GM23338 (cell line): Measurements from ENCODE around the gene GLG1. TPM values are rescaled to one million over a fixed set of nuclear protein-coding genes. Genes with fewer than 3 reads are reported as not detected.

Experiments
- ATAC-seq: fragments of 200-7000 bp; cut with Tn5 transposase; 3 replicates; pipeline ENCODE4 v1.9.1; 2020
- DNase-seq: peaks from one replicate; pipeline ENCODE4 v3.0.0-alpha.2; 2015; ENCODE audit warnings: low spot score
- H2AFZ ChIP-seq: fragments of 200-600 bp; sonication (generic); 2 replicates; pipeline ENCODE4 v1.8.0; 2016; ENCODE audit warnings: antibody characterized with exemption, mild to moderate bottlenecking, moderate library complexity
- H3F3A ChIP-seq: fragments of 200-600 bp; sonication (generic); replicated peaks from 2 replicates; pipeline ENCODE4 v1.8.0; 2017; ENCODE audit warnings: antibody characterized with exemption, mixed run types, low read depth
- H3K27ac ChIP-seq: fragments of 200-600 bp; sonication (generic); 2 replicates; pipeline ENCODE4 v1.6.1; 2016; ENCODE audit warnings: low read depth
- H3K27me3 ChIP-seq: fragments of 200-600 bp; sonication (generic); 2 replicates; pipeline ENCODE4 v1.8.0; 2016; ENCODE audit warnings: mild to moderate bottlenecking, mixed run types, moderate library complexity; ENCODE audit not compliant: insufficient read depth
- H3K36me3 ChIP-seq: fragments of 200-600 bp; sonication (generic); 2 replicates; pipeline ENCODE4 v1.8.0; 2016; ENCODE audit warnings: mild to moderate bottlenecking; ENCODE audit not compliant: insufficient read depth
- H3K4me1 ChIP-seq: fragments of 200-600 bp; sonication (generic); 2 replicates; pipeline ENCODE4 v1.8.0; 2016; ENCODE audit warnings: mild to moderate bottlenecking, moderate library complexity; ENCODE audit not compliant: insufficient read depth
- H3K4me2 ChIP-seq: fragments of 200-600 bp; sonication (generic); 2 replicates; pipeline ENCODE4 v1.7.1; 2017; ENCODE audit warnings: mixed run types
- H3K4me3 ChIP-seq: fragments of 200-600 bp; sonication (generic); 2 replicates; pipeline ENCODE4 v1.6.1; 2016; ENCODE audit warnings: mixed run types
- H3K79me2 ChIP-seq: fragments of 200-600 bp; sonication (generic); replicated peaks from 2 replicates; pipeline ENCODE4 v1.8.0; 2017; ENCODE audit warnings: mild to moderate bottlenecking; ENCODE audit not compliant: insufficient read depth
- H3K9me2 ChIP-seq: fragments of 200-600 bp; sonication (generic); 2 replicates; pipeline ENCODE4 v1.8.0; 2017; ENCODE audit not compliant: insufficient read depth
- H4K20me1 ChIP-seq: fragments of 200-600 bp; sonication (generic); replicated peaks from 2 replicates; pipeline ENCODE4 v1.8.0; 2017; ENCODE audit warnings: mild to moderate bottlenecking; ENCODE audit not compliant: insufficient read depth
- H3K27ac Mint-ChIP-seq: 2 replicates; pipeline ENCODE4 v1.8.0; 2020; ENCODE audit warnings: inconsistent platforms, mild to moderate bottlenecking, moderate library complexity, mixed read lengths
- H3K27me3 Mint-ChIP-seq: 3 replicates; pipeline ENCODE4 v1.8.0; 2022; ENCODE audit warnings: low read depth, mild to moderate bottlenecking, moderate library complexity, mixed read lengths, inconsistent platforms; ENCODE audit not compliant: insufficient read depth, poor library complexity
- H3K36me3 Mint-ChIP-seq: 3 replicates; pipeline ENCODE4 v1.8.0; 2021; ENCODE audit warnings: low read depth, mild to moderate bottlenecking, inconsistent platforms, moderate library complexity, mixed read lengths
- H3K4me1 Mint-ChIP-seq: 3 replicates; pipeline ENCODE4 v1.8.0; 2020; ENCODE audit warnings: mild to moderate bottlenecking, inconsistent platforms, mixed read lengths
- H3K4me3 Mint-ChIP-seq: 3 replicates; pipeline ENCODE4 v1.8.0; 2021; ENCODE audit warnings: moderate library complexity, mild to moderate bottlenecking, inconsistent platforms, mixed read lengths
- H3K9me3 Mint-ChIP-seq: 3 replicates; pipeline ENCODE4 v1.8.0; 2020; ENCODE audit warnings: moderate library complexity, mild to moderate bottlenecking, inconsistent platforms, mixed read lengths
- CTCF ChIP-seq, 2 experiments: fragments of 200-600 bp in 1 of 2; sonication (generic) in 1 of 2; conservative IDR thresholded peaks; 2 replicates each; pipeline versions ENCODE4 v1.5.1 to v1.6.1; 2016 to 2017; ENCODE audit warnings: antibody characterized with exemption in 2 of 2, low read depth in 2 of 2, mild to moderate bottlenecking in 2 of 2, moderate library complexity in 1 of 2
- ETS1 ChIP-seq: IDR thresholded peaks from 2 replicates; pipeline ENCODE4 v1.6.1; 2016; ENCODE audit warnings: antibody characterized with exemption
- EZH2 ChIP-seq: fragments of 200-600 bp; sonication (generic); IDR thresholded peaks from one replicate; pipeline ENCODE4 v1.8.0; 2017; ENCODE audit warnings: antibody characterized with exemption, mild to moderate bottlenecking, low read depth; ENCODE audit not compliant: unreplicated experiment
- EZH2phosphoT487 ChIP-seq: fragments of 200-600 bp; sonication (generic); IDR thresholded peaks from one replicate; pipeline ENCODE4 v1.8.1; 2018; ENCODE audit warnings: antibody characterized with exemption; ENCODE audit not compliant: unreplicated experiment
- JUNB ChIP-seq: IDR thresholded peaks from one replicate; pipeline ENCODE4 v1.6.1; 2016; ENCODE audit warnings: antibody characterized with exemption; ENCODE audit not compliant: unreplicated experiment
- POLR2AphosphoS5 ChIP-seq: IDR thresholded peaks from 2 replicates; pipeline ENCODE4 v1.6.1; 2016; ENCODE audit warnings: antibody characterized with exemption, low read depth
- REST ChIP-seq: IDR thresholded peaks from one replicate; pipeline ENCODE4 v1.6.1; 2018; ENCODE audit warnings: antibody characterized with exemption; ENCODE audit not compliant: unreplicated experiment
- STAT1 ChIP-seq: IDR thresholded peaks from one replicate; pipeline ENCODE4 v1.6.1; 2016; ENCODE audit warnings: antibody characterized with exemption; ENCODE audit not compliant: unreplicated experiment
- polyA plus RNA-seq: library from polyadenylated mRNA; unstranded; fragments of >200 nt; fragmentation: Nextera tagmentation; extraction: Ambion mirVana; gene quantifications from 2 replicates; pipeline ENCODE4 v1.2.1, GENCODE V29; 2016
- total RNA-seq: library from RNA; depleted of rRNA; stranded (reverse); fragments of >200 nt; shearing (Covaris generic); gene quantifications from 2 replicates; pipeline ENCODE4 v1.2.3, GENCODE V29; 2014

GLG1 gene
- total and polyA plus RNA-seq, 2 experiments from 2014 or later = 61.2 to 211 TPM

- DNase-seq (no peak), ATAC-seq (no peak)
- Mint-ChIP-seq H3K4me1 (no peaks in the 10 kb centered on the region), H3K27ac (no peak overlapping the region), H3K9me3 (no peaks in the 10 kb centered on the region), H3K27me3 (peaks cover 5% of the 10 kb centered on the region), H3K36me3 (peaks cover 75% of the 10 kb centered on the region), H3K4me3 (no peak overlapping the region)
- no peak overlapping the region for H3K27ac ChIP-seq
- H3K4me2 ChIP-seq = no peak overlapping the region
- no peaks in the 10 kb centered on the region for H3K27me3 ChIP-seq
- no peak for TF ChIP-seq EZH2phosphoT487
- H4K20me1 ChIP-seq = no peaks in the 10 kb centered on the region; the same call in 1 of the 2 replicates
- H3K4me3 ChIP-seq = no peak overlapping the region
- H3F3A ChIP-seq = no peaks in the 10 kb centered on the region
- H3K9me2 ChIP-seq = no peaks in the 10 kb centered on the region
- H3K36me3 ChIP-seq = peaks cover 28% of the 10 kb centered on the region
- no peaks in the 10 kb centered on the region for H3K79me2 ChIP-seq
- no peak overlapping the region for H2AFZ ChIP-seq
- H3K4me1 ChIP-seq = no peaks in the 10 kb centered on the region
These were observed 150.7 kb downstream of the GLG1 start for GRCh38 chr16:74456290-74456625.

- ATAC-seq (no peak), DNase-seq (no peak)
- Histone ChIP-seq H3K27me3 (no peaks in the 10 kb centered on the region), H3K36me3 (peaks cover 28% of the 10 kb centered on the region), H3K4me3 (no peak overlapping the region), H3K27ac (no peak overlapping the region), H3K79me2 (no peaks in the 10 kb centered on the region), H3F3A (no peaks in the 10 kb centered on the region), H4K20me1 (no peaks in the 10 kb centered on the region; the same call in 1 of the 2 replicates), H3K4me1 (no peaks in the 10 kb centered on the region), H3K4me2 (no peak overlapping the region), H3K9me2 (no peaks in the 10 kb centered on the region), H2AFZ (no peak overlapping the region)
- Mint-ChIP-seq H3K27ac (no peak overlapping the region), H3K4me3 (no peak overlapping the region), H3K9me3 (no peaks in the 10 kb centered on the region), H3K36me3 (peaks cover 75% of the 10 kb centered on the region), H3K4me1 (no peaks in the 10 kb centered on the region), H3K27me3 (peaks cover 5% of the 10 kb centered on the region)
- no peak for TF ChIP-seq JUNB
- no peak for TF ChIP-seq EZH2
- no peak for TF ChIP-seq POLR2AphosphoS5
These were observed 151.2 kb downstream of the GLG1 start for GRCh38 chr16:74455619-74456289.

GRCh38 chr16:74455213-74455612 is 151.7 kb downstream of the GLG1 start:
- H3K27me3 Mint-ChIP-seq = peaks cover 5% of the 10 kb centered on the region
- no peaks in the 10 kb centered on the region for H3K79me2 ChIP-seq
- no peak overlapping the region for H3K4me3 Mint-ChIP-seq
- peaks cover 32% of the 10 kb centered on the region for H3K36me3 ChIP-seq
- H3K9me2 ChIP-seq = no peaks in the 10 kb centered on the region
- H3K4me1 Mint-ChIP-seq = no peaks in the 10 kb centered on the region
- DNase-seq (no peak), ATAC-seq (no peak)
- H3K27me3 ChIP-seq = no peaks in the 10 kb centered on the region
- H3F3A ChIP-seq = no peaks in the 10 kb centered on the region
- H3K4me3 ChIP-seq = no peak overlapping the region
- H3K4me2 ChIP-seq = no peak overlapping the region
- no peaks in the 10 kb centered on the region for H3K9me3 Mint-ChIP-seq
- H3K4me1 ChIP-seq = no peaks in the 10 kb centered on the region
- no peak overlapping the region for H3K27ac ChIP-seq
- H3K36me3 Mint-ChIP-seq = peaks cover 70% of the 10 kb centered on the region
- H4K20me1 ChIP-seq = no peaks in the 10 kb centered on the region; the same call in 1 of the 2 replicates
- H3K27ac Mint-ChIP-seq = no peak overlapping the region
- no peak overlapping the region for H2AFZ ChIP-seq
- TF ChIP-seq REST = no peak
- no peak for TF ChIP-seq ETS1
- TF ChIP-seq STAT1 = no peak
- no peak for TF ChIP-seq POLR2AphosphoS5
- TF ChIP-seq CTCF (conservative IDR thresholded peaks at IDR 0.05; ENCODE audit: low read depth in 2 of 2) = no peak
- no peak for TF ChIP-seq EZH2
